WTC11 (cell line): ENCODE data around the gene PFDN2. TPM values are rescaled to one million over a fixed set of nuclear protein-coding genes. Genes with fewer than 3 reads are reported as not detected.

Experiments
- ATF1 ChIP-seq: sonication (generic); formaldehyde crosslinking; IDR thresholded peaks from 2 replicates; pipeline ENCODE4 v1.8.1; 2023; ENCODE audit warnings: mild to moderate bottlenecking, moderate library complexity, missing genetic modification reagents
- ELF4 ChIP-seq: sonication (generic); formaldehyde crosslinking; IDR thresholded peaks from 2 replicates; pipeline ENCODE4 v1.8.1; 2022; ENCODE audit warnings: low read depth, mild to moderate bottlenecking, moderate library complexity, missing genetic modification reagents
- FOXP1 ChIP-seq: sonication (generic); formaldehyde crosslinking; IDR thresholded peaks from 2 replicates; pipeline ENCODE4 v1.8.0; 2022; ENCODE audit warnings: missing genetic modification reagents, mild to moderate bottlenecking, moderate library complexity, borderline replicate concordance
- GABPB1 ChIP-seq: sonication (generic); formaldehyde crosslinking; IDR thresholded peaks from 2 replicates; pipeline ENCODE4 v1.8.1; 2023; ENCODE audit warnings: mild to moderate bottlenecking, missing genetic modification reagents
- GTF2I ChIP-seq: fragments of 250-450 bp; sonication (Bioruptor Pico); conservative IDR thresholded peaks from 2 replicates; pipeline ENCODE4 v1.4.0; 2021; ENCODE audit warnings: mild to moderate bottlenecking
- JUN ChIP-seq: sonication (generic); formaldehyde crosslinking; IDR thresholded peaks from 2 replicates; pipeline ENCODE4 v1.8.0; 2023; ENCODE audit warnings: mild to moderate bottlenecking, missing genetic modification reagents
- NFYB ChIP-seq: sonication (generic); formaldehyde crosslinking; conservative IDR thresholded peaks from 2 replicates; pipeline ENCODE4 v1.8.0; 2022; ENCODE audit warnings: low read depth, missing genetic modification reagents
- NR1H2 ChIP-seq: sonication (generic); formaldehyde crosslinking; IDR thresholded peaks from 2 replicates; pipeline ENCODE4 v1.9.0; 2021; ENCODE audit warnings: mild to moderate bottlenecking, moderate library complexity, missing genetic modification reagents
- OVOL2 ChIP-seq: fragments of 250-450 bp; sonication (Bioruptor Pico); IDR thresholded peaks from 2 replicates; pipeline ENCODE4 v1.9.0; 2021; ENCODE audit warnings: mild to moderate bottlenecking, borderline replicate concordance
- ZNF121 ChIP-seq: sonication (generic); formaldehyde crosslinking; IDR thresholded peaks from 2 replicates; pipeline ENCODE4 v1.8.0; 2023; ENCODE audit warnings: missing genetic modification reagents
- ZNF317 ChIP-seq: sonication (generic); formaldehyde crosslinking; IDR thresholded peaks from 2 replicates; pipeline ENCODE4 v1.8.1; 2023; ENCODE audit warnings: low read depth, mild to moderate bottlenecking, moderate library complexity, missing genetic modification reagents, borderline replicate concordance
- ZNF423 ChIP-seq: fragments of 250-450 bp; sonication (Bioruptor Pico); IDR thresholded peaks from 2 replicates; pipeline ENCODE4 v2.1.2; 2022; ENCODE audit warnings: mild to moderate bottlenecking, moderate library complexity
- total RNA-seq: library from RNA; stranded (reverse); gene quantifications from 3 replicates; pipeline ENCODE4 v1.2.3, GENCODE V29; 2021
- TF ChIP-seq, protein P1 (sequence below): sonication (generic); formaldehyde crosslinking; IDR thresholded peaks from 2 replicates; pipeline ENCODE4 v1.8.0; 2023; ENCODE audit warnings: mild to moderate bottlenecking, missing genetic modification reagents
- TF ChIP-seq, protein P2 (sequence below): sonication (generic); formaldehyde crosslinking; IDR thresholded peaks from 2 replicates; pipeline ENCODE4 v1.8.0; 2023; ENCODE audit warnings: missing genetic modification reagents, mild to moderate bottlenecking, borderline replicate concordance
- TF ChIP-seq, protein P3 (sequence below): sonication (generic); formaldehyde crosslinking; IDR thresholded peaks from 2 replicates; pipeline ENCODE4 v1.8.0; 2022; ENCODE audit warnings: missing genetic modification reagents
- TF ChIP-seq, protein P4 (sequence below): sonication (generic); formaldehyde crosslinking; IDR thresholded peaks from 2 replicates; pipeline ENCODE4 v1.8.1; 2022; ENCODE audit warnings: mild to moderate bottlenecking, missing genetic modification reagents, moderate library complexity, borderline replicate concordance
- TF ChIP-seq, protein P5 (sequence below): fragments of 250-450 bp; sonication (Bioruptor Pico); IDR thresholded peaks from 2 replicates; pipeline ENCODE4 v2.1.2; 2022; ENCODE audit warnings: mild to moderate bottlenecking, moderate library complexity
- TF ChIP-seq, protein P6 (sequence below): fragments of 250-450 bp; sonication (Bioruptor Pico); IDR thresholded peaks from 2 replicates; pipeline ENCODE4 v1.9.0; 2021; ENCODE audit warnings: moderate library complexity, mild to moderate bottlenecking, inconsistent platforms, borderline replicate concordance
- TF ChIP-seq, protein P7 (sequence below): sonication (generic); formaldehyde crosslinking; IDR thresholded peaks from 2 replicates; pipeline ENCODE4 v1.8.1; 2022; ENCODE audit warnings: low read depth, mild to moderate bottlenecking, moderate library complexity, missing genetic modification reagents, borderline replicate concordance
- TF ChIP-seq, protein P8 (sequence below): sonication (generic); formaldehyde crosslinking; conservative IDR thresholded peaks from 2 replicates; pipeline ENCODE4 v1.8.1; 2022; ENCODE audit warnings: mild to moderate bottlenecking, missing genetic modification reagents
- TF ChIP-seq, protein P9 (sequence below): sonication (generic); formaldehyde crosslinking; IDR thresholded peaks from 2 replicates; pipeline ENCODE4 v1.8.0; 2023; ENCODE audit warnings: missing genetic modification reagents

PFDN2 gene
- total RNA-seq, 1 experiment from 2014 or later = 92.6 TPM

DNA sequence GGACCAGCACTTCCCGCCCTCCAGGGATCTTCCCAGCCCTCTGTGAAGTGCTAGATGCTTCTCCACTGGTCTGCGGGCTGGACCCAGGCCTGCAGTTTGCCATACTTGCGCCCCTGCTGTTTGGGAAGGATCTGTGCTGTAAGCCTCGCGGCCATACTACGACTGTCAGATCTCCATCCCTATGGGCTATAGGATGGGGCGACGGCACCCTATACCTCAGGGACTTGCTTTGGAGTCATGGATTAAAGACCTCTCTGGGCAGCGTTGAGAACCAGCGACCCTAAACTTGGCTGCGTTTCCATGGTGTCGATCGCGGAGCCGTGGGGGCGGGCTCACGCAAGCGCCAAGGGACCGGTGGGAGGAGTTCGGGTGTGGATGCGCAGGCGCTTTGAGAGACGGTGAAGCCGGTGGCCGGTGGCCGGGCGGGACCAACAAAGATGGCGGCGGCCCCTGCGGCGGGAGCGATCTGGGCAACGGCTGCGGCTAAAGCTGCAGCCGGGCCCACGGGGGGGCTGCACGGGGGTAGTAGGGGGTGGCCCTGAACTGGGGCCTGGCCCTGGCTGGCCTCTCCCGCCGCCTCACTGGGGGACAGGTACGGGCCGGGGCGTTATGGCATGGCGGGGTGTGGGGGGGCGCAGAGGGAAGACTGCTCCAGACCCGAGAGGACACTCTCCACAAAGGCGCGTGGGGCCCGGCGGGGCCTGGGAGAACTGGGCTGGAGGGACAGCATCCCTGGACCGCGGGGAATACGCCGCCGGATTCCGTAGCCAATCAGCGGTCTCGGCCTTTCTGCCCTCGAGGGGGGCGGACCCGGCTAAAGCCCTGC lies 41.5 kb upstream of the PFDN2 start, which contains the start of gene USP21 (continued):
- no peak for TF ChIP-seq OVOL2 (CRISPR knock-in tag)
- TF ChIP-seq, protein P1, sequence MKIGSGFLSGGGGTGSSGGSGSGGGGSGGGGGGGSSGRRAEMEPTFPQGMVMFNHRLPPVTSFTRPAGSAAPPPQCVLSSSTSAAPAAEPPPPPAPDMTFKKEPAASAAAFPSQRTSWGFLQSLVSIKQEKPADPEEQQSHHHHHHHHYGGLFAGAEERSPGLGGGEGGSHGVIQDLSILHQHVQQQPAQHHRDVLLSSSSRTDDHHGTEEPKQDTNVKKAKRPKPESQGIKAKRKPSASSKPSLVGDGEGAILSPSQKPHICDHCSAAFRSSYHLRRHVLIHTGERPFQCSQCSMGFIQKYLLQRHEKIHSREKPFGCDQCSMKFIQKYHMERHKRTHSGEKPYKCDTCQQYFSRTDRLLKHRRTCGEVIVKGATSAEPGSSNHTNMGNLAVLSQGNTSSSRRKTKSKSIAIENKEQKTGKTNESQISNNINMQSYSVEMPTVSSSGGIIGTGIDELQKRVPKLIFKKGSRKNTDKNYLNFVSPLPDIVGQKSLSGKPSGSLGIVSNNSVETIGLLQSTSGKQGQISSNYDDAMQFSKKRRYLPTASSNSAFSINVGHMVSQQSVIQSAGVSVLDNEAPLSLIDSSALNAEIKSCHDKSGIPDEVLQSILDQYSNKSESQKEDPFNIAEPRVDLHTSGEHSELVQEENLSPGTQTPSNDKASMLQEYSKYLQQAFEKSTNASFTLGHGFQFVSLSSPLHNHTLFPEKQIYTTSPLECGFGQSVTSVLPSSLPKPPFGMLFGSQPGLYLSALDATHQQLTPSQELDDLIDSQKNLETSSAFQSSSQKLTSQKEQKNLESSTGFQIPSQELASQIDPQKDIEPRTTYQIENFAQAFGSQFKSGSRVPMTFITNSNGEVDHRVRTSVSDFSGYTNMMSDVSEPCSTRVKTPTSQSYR (CRISPR knock-in tag) = no peak
- TF ChIP-seq, protein P2, sequence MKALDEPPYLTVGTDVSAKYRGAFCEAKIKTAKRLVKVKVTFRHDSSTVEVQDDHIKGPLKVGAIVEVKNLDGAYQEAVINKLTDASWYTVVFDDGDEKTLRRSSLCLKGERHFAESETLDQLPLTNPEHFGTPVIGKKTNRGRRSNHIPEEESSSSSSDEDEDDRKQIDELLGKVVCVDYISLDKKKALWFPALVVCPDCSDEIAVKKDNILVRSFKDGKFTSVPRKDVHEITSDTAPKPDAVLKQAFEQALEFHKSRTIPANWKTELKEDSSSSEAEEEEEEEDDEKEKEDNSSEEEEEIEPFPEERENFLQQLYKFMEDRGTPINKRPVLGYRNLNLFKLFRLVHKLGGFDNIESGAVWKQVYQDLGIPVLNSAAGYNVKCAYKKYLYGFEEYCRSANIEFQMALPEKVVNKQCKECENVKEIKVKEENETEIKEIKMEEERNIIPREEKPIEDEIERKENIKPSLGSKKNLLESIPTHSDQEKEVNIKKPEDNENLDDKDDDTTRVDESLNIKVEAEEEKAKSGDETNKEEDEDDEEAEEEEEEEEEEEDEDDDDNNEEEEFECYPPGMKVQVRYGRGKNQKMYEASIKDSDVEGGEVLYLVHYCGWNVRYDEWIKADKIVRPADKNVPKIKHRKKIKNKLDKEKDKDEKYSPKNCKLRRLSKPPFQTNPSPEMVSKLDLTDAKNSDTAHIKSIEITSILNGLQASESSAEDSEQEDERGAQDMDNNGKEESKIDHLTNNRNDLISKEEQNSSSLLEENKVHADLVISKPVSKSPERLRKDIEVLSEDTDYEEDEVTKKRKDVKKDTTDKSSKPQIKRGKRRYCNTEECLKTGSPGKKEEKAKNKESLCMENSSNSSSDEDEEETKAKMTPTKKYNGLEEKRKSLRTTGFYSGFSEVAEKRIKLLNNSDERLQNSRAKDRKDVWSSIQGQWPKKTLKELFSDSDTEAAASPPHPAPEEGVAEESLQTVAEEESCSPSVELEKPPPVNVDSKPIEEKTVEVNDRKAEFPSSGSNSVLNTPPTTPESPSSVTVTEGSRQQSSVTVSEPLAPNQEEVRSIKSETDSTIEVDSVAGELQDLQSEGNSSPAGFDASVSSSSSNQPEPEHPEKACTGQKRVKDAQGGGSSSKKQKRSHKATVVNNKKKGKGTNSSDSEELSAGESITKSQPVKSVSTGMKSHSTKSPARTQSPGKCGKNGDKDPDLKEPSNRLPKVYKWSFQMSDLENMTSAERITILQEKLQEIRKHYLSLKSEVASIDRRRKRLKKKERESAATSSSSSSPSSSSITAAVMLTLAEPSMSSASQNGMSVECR (CRISPR knock-in tag) = no peak; the same call in 1 of the 2 replicates
- no peak for TF ChIP-seq GTF2I
- TF ChIP-seq NR1H2 (CRISPR knock-in tag) = no peak
- TF ChIP-seq, protein P3, sequence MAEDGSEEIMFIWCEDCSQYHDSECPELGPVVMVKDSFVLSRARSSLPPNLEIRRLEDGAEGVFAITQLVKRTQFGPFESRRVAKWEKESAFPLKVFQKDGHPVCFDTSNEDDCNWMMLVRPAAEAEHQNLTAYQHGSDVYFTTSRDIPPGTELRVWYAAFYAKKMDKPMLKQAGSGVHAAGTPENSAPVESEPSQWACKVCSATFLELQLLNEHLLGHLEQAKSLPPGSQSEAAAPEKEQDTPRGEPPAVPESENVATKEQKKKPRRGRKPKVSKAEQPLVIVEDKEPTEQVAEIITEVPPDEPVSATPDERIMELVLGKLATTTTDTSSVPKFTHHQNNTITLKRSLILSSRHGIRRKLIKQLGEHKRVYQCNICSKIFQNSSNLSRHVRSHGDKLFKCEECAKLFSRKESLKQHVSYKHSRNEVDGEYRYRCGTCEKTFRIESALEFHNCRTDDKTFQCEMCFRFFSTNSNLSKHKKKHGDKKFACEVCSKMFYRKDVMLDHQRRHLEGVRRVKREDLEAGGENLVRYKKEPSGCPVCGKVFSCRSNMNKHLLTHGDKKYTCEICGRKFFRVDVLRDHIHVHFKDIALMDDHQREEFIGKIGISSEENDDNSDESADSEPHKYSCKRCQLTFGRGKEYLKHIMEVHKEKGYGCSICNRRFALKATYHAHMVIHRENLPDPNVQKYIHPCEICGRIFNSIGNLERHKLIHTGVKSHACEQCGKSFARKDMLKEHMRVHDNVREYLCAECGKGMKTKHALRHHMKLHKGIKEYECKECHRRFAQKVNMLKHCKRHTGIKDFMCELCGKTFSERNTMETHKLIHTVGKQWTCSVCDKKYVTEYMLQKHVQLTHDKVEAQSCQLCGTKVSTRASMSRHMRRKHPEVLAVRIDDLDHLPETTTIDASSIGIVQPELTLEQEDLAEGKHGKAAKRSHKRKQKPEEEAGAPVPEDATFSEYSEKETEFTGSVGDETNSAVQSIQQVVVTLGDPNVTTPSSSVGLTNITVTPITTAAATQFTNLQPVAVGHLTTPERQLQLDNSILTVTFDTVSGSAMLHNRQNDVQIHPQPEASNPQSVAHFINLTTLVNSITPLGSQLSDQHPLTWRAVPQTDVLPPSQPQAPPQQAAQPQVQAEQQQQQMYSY (CRISPR knock-in tag) = no peak
- TF ChIP-seq FOXP1 (CRISPR knock-in tag) = no peak; the same call in 1 of the 2 replicates
- no peak for TF ChIP-seq ZNF317 (CRISPR knock-in tag)
- TF ChIP-seq NFYB (CRISPR knock-in tag) = peak; percentile 63
- no peak for TF ChIP-seq ZNF423 (CRISPR knock-in tag)
- TF ChIP-seq, protein P4, sequence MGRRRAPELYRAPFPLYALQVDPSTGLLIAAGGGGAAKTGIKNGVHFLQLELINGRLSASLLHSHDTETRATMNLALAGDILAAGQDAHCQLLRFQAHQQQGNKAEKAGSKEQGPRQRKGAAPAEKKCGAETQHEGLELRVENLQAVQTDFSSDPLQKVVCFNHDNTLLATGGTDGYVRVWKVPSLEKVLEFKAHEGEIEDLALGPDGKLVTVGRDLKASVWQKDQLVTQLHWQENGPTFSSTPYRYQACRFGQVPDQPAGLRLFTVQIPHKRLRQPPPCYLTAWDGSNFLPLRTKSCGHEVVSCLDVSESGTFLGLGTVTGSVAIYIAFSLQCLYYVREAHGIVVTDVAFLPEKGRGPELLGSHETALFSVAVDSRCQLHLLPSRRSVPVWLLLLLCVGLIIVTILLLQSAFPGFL = no peak
- TF ChIP-seq, protein P5, sequence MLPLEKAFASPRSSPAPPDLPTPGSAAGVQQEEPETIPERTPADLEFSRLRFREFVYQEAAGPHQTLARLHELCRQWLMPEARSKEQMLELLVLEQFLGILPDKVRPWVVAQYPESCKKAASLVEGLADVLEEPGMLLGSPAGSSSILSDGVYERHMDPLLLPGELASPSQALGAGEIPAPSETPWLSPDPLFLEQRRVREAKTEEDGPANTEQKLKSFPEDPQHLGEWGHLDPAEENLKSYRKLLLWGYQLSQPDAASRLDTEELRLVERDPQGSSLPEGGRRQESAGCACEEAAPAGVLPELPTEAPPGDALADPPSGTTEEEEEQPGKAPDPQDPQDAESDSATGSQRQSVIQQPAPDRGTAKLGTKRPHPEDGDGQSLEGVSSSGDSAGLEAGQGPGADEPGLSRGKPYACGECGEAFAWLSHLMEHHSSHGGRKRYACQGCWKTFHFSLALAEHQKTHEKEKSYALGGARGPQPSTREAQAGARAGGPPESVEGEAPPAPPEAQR = no peak
- TF ChIP-seq GABPB1 (CRISPR knock-in tag) = peak; percentile 38
- TF ChIP-seq ATF1 (CRISPR knock-in tag) = no peak; the same call in 1 of the 2 replicates
- TF ChIP-seq, protein P6, sequence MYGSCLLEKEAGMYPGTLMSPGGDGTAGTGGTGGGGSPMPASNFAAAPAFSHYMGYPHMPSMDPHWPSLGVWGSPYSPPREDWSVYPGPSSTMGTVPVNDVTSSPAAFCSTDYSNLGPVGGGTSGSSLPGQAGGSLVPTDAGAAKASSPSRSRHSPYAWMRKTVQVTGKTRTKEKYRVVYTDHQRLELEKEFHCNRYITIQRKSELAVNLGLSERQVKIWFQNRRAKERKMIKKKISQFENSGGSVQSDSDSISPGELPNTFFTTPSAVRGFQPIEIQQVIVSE (CRISPR knock-in tag) = no peak
- TF ChIP-seq, protein P7, sequence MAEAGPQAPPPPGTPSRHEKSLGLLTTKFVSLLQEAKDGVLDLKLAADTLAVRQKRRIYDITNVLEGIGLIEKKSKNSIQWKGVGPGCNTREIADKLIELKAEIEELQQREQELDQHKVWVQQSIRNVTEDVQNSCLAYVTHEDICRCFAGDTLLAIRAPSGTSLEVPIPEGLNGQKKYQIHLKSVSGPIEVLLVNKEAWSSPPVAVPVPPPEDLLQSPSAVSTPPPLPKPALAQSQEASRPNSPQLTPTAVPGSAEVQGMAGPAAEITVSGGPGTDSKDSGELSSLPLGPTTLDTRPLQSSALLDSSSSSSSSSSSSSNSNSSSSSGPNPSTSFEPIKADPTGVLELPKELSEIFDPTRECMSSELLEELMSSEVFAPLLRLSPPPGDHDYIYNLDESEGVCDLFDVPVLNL = no peak
- TF ChIP-seq, protein P8, sequence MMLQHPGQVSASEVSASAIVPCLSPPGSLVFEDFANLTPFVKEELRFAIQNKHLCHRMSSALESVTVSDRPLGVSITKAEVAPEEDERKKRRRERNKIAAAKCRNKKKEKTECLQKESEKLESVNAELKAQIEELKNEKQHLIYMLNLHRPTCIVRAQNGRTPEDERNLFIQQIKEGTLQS (CRISPR knock-in tag) = no peak
- TF ChIP-seq JUN (CRISPR knock-in tag) = no peak
- TF ChIP-seq ZNF121 (CRISPR knock-in tag) = no peak
- TF ChIP-seq, protein P9, sequence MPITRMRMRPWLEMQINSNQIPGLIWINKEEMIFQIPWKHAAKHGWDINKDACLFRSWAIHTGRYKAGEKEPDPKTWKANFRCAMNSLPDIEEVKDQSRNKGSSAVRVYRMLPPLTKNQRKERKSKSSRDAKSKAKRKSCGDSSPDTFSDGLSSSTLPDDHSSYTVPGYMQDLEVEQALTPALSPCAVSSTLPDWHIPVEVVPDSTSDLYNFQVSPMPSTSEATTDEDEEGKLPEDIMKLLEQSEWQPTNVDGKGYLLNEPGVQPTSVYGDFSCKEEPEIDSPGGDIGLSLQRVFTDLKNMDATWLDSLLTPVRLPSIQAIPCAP (CRISPR knock-in tag) = no peak
- TF ChIP-seq ELF4 (CRISPR knock-in tag) = no peak
